WTC11 (cell line): Measurements from ENCODE around the gene TRABD2A. TPM values are rescaled to one million over a fixed set of nuclear protein-coding genes. Genes with fewer than 3 reads are reported as not detected.

Experiments
- ATAC-seq: fragments of 200-7000 bp; cut with Tn5 transposase; 2 replicates; pipeline ENCODE4 v1.10.0; 2021; ENCODE audit warnings: mild to moderate bottlenecking, moderate library complexity
- CTCF ChIA-PET: fragments of 300-600 bp; sonication (Branson Sonifier 250); formaldehyde crosslinking; loops from one replicate; lab custom pipeline; 2021; ENCODE audit warnings: antibody characterized with exemption; lab: Charles Lee
- POLR2A ChIA-PET: fragments of 350-600 bp; sonication (Branson Sonifier 250); formaldehyde crosslinking; loops from one replicate; lab custom pipeline; 2021; ENCODE audit warnings: antibody characterized with exemption; lab: Charles Lee
- DNase-seq: peaks from one replicate; pipeline ENCODE4 v3.0.0; 2021; ENCODE audit warnings: low spot score
- H3K27ac Mint-ChIP-seq: 2 replicates; pipeline ENCODE4 v1.8.0; 2021; ENCODE audit warnings: mixed read lengths
- H3K27me3 Mint-ChIP-seq: 2 replicates; pipeline ENCODE4 v1.8.0; 2021; ENCODE audit warnings: low read depth, mild to moderate bottlenecking, moderate library complexity, mixed read lengths
- H3K36me3 Mint-ChIP-seq: 2 replicates; pipeline ENCODE4 v1.8.0; 2021; ENCODE audit warnings: mixed read lengths
- H3K4me1 Mint-ChIP-seq: 2 replicates; pipeline ENCODE4 v1.8.0; 2022; ENCODE audit warnings: mixed read lengths
- H3K4me3 Mint-ChIP-seq: 2 replicates; pipeline ENCODE4 v1.8.0; 2021; ENCODE audit warnings: mild to moderate bottlenecking, moderate library complexity, mixed read lengths
- H3K9me3 Mint-ChIP-seq: 2 replicates; pipeline ENCODE4 v1.8.0; 2021; ENCODE audit warnings: mixed read lengths
- CBFB ChIP-seq: sonication (generic); formaldehyde crosslinking; IDR thresholded peaks from 2 replicates; pipeline ENCODE4 v1.8.1; 2022; ENCODE audit warnings: mild to moderate bottlenecking, low read depth, missing genetic modification reagents
- CDX4 ChIP-seq: fragments of 250-450 bp; sonication (Bioruptor Pico); IDR thresholded peaks from 2 replicates; pipeline ENCODE4 v1.9.0; 2021; ENCODE audit warnings: moderate library complexity, mild to moderate bottlenecking, inconsistent platforms, borderline replicate concordance
- CTCF ChIP-seq: fragments of 200-600 bp; IDR thresholded peaks from 2 replicates; pipeline ENCODE4 v1.8.0; 2022; ENCODE audit warnings: antibody characterized with exemption
- ERG ChIP-seq: fragments of 250-450 bp; sonication (Bioruptor Pico); IDR thresholded peaks from 2 replicates; pipeline ENCODE4 v1.8.0; 2021; ENCODE audit warnings: mild to moderate bottlenecking
- GRHL2 ChIP-seq: fragments of 250-450 bp; sonication (Bioruptor Pico); IDR thresholded peaks from 2 replicates; pipeline ENCODE4 v1.8.0; 2022; ENCODE audit warnings: mild to moderate bottlenecking, moderate library complexity; ENCODE audit not compliant: insufficient replicate concordance, severe bottlenecking
- HMGA2 ChIP-seq: fragments of 250-450 bp; sonication (Bioruptor Pico); IDR thresholded peaks from 2 replicates; pipeline ENCODE4 v1.4.0; 2021; ENCODE audit warnings: mild to moderate bottlenecking, moderate library complexity
- JAZF1 ChIP-seq: fragments of 250-450 bp; sonication (Bioruptor Pico); IDR thresholded peaks from 2 replicates; pipeline ENCODE4 v1.9.0; 2021; ENCODE audit warnings: moderate library complexity, mild to moderate bottlenecking, inconsistent platforms
- KAT7 ChIP-seq: sonication (generic); formaldehyde crosslinking; IDR thresholded peaks from 2 replicates; pipeline ENCODE4 v1.8.1; 2023; ENCODE audit warnings: missing genetic modification reagents, mild to moderate bottlenecking, borderline replicate concordance
- NFATC4 ChIP-seq: fragments of 250-450 bp; sonication (Bioruptor Pico); IDR thresholded peaks from 2 replicates; pipeline ENCODE4 v1.9.0; 2021; ENCODE audit warnings: mild to moderate bottlenecking
- NFYB ChIP-seq: sonication (generic); formaldehyde crosslinking; conservative IDR thresholded peaks from 2 replicates; pipeline ENCODE4 v1.8.0; 2022; ENCODE audit warnings: low read depth, missing genetic modification reagents
- RELA ChIP-seq: sonication (generic); formaldehyde crosslinking; IDR thresholded peaks from 2 replicates; pipeline ENCODE4 v1.8.1; 2022; ENCODE audit warnings: missing genetic modification reagents, mild to moderate bottlenecking, borderline replicate concordance
- TEAD4 ChIP-seq: sonication (generic); formaldehyde crosslinking; IDR thresholded peaks from 2 replicates; pipeline ENCODE4 v1.8.0; 2022; ENCODE audit warnings: mild to moderate bottlenecking, missing genetic modification reagents
- TP53 ChIP-seq: sonication (generic); formaldehyde crosslinking; IDR thresholded peaks from 2 replicates; pipeline ENCODE4 v1.8.1; 2023; ENCODE audit warnings: mild to moderate bottlenecking, missing genetic modification reagents
- USF1 ChIP-seq: sonication (generic); formaldehyde crosslinking; IDR thresholded peaks from 2 replicates; pipeline ENCODE4 v1.8.0; 2022; ENCODE audit warnings: mild to moderate bottlenecking, missing genetic modification reagents
- ZNF317 ChIP-seq: sonication (generic); formaldehyde crosslinking; IDR thresholded peaks from 2 replicates; pipeline ENCODE4 v1.8.1; 2023; ENCODE audit warnings: low read depth, mild to moderate bottlenecking, moderate library complexity, missing genetic modification reagents, borderline replicate concordance
- ZNF416 ChIP-seq: fragments of 250-450 bp; sonication (Bioruptor Pico); IDR thresholded peaks from 2 replicates; pipeline ENCODE4 v1.9.0; 2021; ENCODE audit warnings: mild to moderate bottlenecking, inconsistent platforms
- ZNF532 ChIP-seq: fragments of 250-450 bp; sonication (Bioruptor Pico); IDR thresholded peaks from 2 replicates; pipeline ENCODE4 v1.9.0; 2021; ENCODE audit warnings: mild to moderate bottlenecking, borderline replicate concordance
- total RNA-seq: library from RNA; stranded (reverse); gene quantifications from 3 replicates; pipeline ENCODE4 v1.2.3, GENCODE V29; 2021
- TF ChIP-seq, protein P1 (sequence below): sonication (generic); formaldehyde crosslinking; IDR thresholded peaks from 2 replicates; pipeline ENCODE4 v1.8.1; 2022; ENCODE audit warnings: mild to moderate bottlenecking, missing genetic modification reagents, moderate library complexity, borderline replicate concordance
- TF ChIP-seq, protein P2 (sequence below): sonication (generic); formaldehyde crosslinking; IDR thresholded peaks from 2 replicates; pipeline ENCODE4 v1.8.1; 2023; ENCODE audit warnings: mild to moderate bottlenecking, missing genetic modification reagents, moderate library complexity
- TF ChIP-seq, protein P3 (sequence below): sonication (generic); formaldehyde crosslinking; IDR thresholded peaks from 2 replicates; pipeline ENCODE4 v1.8.1; 2023; ENCODE audit warnings: mild to moderate bottlenecking, missing genetic modification reagents, borderline replicate concordance

The TRABD2A gene
- total RNA-seq, 1 experiment from 2014 or later, result 12.1 TPM

- ATAC-seq (no peak), DNase-seq (no peak)
- TF ChIP-seq JAZF1 (no peak), ZNF532 (CRISPR knock-in tag) (no peak), ERG (CRISPR knock-in tag) (no peak), CTCF (no peak), TEAD4 (CRISPR knock-in tag) (no peak), USF1 (no peak), RELA (CRISPR knock-in tag) (no peak), ZNF416 (CRISPR knock-in tag) (no peak), NFATC4 (CRISPR knock-in tag) (no peak), GRHL2 (CRISPR knock-in tag) (no peak), ZNF317 (no peak), TP53 (CRISPR knock-in tag) (no peak), CBFB (no peak), KAT7 (CRISPR knock-in tag) (no peak), CDX4 (CRISPR knock-in tag) (no peak), NFYB (CRISPR knock-in tag) (no peak), HMGA2 (CRISPR knock-in tag) (no peak)
- TF ChIP-seq, protein P1, sequence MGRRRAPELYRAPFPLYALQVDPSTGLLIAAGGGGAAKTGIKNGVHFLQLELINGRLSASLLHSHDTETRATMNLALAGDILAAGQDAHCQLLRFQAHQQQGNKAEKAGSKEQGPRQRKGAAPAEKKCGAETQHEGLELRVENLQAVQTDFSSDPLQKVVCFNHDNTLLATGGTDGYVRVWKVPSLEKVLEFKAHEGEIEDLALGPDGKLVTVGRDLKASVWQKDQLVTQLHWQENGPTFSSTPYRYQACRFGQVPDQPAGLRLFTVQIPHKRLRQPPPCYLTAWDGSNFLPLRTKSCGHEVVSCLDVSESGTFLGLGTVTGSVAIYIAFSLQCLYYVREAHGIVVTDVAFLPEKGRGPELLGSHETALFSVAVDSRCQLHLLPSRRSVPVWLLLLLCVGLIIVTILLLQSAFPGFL (CRISPR knock-in tag), result no peak
- TF ChIP-seq, protein P2, sequence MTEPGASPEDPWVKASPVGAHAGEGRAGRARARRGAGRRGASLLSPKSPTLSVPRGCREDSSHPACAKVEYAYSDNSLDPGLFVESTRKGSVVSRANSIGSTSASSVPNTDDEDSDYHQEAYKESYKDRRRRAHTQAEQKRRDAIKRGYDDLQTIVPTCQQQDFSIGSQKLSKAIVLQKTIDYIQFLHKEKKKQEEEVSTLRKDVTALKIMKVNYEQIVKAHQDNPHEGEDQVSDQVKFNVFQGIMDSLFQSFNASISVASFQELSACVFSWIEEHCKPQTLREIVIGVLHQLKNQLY (CRISPR knock-in tag), result no peak
- TF ChIP-seq, protein P3, sequence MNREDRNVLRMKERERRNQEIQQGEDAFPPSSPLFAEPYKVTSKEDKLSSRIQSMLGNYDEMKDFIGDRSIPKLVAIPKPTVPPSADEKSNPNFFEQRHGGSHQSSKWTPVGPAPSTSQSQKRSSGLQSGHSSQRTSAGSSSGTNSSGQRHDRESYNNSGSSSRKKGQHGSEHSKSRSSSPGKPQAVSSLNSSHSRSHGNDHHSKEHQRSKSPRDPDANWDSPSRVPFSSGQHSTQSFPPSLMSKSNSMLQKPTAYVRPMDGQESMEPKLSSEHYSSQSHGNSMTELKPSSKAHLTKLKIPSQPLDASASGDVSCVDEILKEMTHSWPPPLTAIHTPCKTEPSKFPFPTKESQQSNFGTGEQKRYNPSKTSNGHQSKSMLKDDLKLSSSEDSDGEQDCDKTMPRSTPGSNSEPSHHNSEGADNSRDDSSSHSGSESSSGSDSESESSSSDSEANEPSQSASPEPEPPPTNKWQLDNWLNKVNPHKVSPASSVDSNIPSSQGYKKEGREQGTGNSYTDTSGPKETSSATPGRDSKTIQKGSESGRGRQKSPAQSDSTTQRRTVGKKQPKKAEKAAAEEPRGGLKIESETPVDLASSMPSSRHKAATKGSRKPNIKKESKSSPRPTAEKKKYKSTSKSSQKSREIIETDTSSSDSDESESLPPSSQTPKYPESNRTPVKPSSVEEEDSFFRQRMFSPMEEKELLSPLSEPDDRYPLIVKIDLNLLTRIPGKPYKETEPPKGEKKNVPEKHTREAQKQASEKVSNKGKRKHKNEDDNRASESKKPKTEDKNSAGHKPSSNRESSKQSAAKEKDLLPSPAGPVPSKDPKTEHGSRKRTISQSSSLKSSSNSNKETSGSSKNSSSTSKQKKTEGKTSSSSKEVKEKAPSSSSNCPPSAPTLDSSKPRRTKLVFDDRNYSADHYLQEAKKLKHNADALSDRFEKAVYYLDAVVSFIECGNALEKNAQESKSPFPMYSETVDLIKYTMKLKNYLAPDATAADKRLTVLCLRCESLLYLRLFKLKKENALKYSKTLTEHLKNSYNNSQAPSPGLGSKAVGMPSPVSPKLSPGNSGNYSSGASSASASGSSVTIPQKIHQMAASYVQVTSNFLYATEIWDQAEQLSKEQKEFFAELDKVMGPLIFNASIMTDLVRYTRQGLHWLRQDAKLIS (CRISPR knock-in tag), result no peak
- Mint-ChIP-seq H3K27ac (no peak overlapping the region), H3K9me3 (no peaks in the 10 kb centered on the region), H3K27me3 (peaks cover 64% of the 10 kb centered on the region), H3K36me3 (no peaks in the 10 kb centered on the region), H3K4me3 (no peak overlapping the region), H3K4me1 (peaks cover 7% of the 10 kb centered on the region)
- CTCF ChIA-PET, result interaction anchor here (0.8 kb wide), 1 partner anchor 18 kb away, joined by 3 read pairs; no protein-coding TSS in a partner anchor
- POLR2A ChIA-PET, result no interaction called here
Measured at GRCh38 chr2:84876369-84876768, 4.5 kb downstream of the TRABD2A start.
